ENCODE measurements around the gene VRK2. TPM values are rescaled to one million over a fixed set of nuclear protein-coding genes. Genes with fewer than 3 reads are reported as not detected.

Gene VRK2
- total and polyA plus RNA-seq, 2 experiments from 2014 or later, result 11.8 to 18.1 TPM

DNA sequence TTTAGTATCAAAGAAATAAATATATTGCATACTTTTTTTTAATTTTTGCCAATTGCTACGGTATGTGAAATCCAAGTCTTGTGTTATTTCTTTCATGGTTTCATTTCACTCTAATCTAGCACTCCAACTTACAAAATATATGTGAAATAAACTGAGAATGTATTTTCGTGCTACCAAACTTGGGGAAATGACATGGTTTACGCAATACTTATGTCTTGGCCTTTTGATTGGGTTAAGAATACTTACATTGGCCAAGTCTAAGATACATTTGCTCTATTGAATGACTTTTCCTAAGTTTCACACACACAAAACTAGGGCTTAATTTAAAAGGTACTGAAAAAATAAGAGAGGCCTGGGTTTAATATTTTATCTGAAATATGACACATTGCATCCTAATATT is 80.5 kb downstream of the VRK2 start:
- DNase-seq (ENCODE audit: low read depth in 1 of 2, low spot score in 1 of 2), result no peak
- no peak overlapping the region for H3K27ac ChIP-seq
- H3K27me3 ChIP-seq, result no peaks in the 10 kb centered on the region
- no peaks in the 10 kb centered on the region for H3K9me3 ChIP-seq (ENCODE audit: low read depth)
- no peak overlapping the region for H3K4me3 ChIP-seq
- peaks cover 4% of the 10 kb centered on the region for H3K4me1 ChIP-seq (ENCODE audit: low read depth)
- TF ChIP-seq, protein P1, sequence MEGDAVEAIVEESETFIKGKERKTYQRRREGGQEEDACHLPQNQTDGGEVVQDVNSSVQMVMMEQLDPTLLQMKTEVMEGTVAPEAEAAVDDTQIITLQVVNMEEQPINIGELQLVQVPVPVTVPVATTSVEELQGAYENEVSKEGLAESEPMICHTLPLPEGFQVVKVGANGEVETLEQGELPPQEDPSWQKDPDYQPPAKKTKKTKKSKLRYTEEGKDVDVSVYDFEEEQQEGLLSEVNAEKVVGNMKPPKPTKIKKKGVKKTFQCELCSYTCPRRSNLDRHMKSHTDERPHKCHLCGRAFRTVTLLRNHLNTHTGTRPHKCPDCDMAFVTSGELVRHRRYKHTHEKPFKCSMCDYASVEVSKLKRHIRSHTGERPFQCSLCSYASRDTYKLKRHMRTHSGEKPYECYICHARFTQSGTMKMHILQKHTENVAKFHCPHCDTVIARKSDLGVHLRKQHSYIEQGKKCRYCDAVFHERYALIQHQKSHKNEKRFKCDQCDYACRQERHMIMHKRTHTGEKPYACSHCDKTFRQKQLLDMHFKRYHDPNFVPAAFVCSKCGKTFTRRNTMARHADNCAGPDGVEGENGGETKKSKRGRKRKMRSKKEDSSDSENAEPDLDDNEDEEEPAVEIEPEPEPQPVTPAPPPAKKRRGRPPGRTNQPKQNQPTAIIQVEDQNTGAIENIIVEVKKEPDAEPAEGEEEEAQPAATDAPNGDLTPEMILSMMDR (IDR thresholded peaks at IDR 0.05; ENCODE audit: low read depth, low read length), result no peak
- H3K36me3 ChIP-seq, result no peaks in the 10 kb centered on the region

DNA sequence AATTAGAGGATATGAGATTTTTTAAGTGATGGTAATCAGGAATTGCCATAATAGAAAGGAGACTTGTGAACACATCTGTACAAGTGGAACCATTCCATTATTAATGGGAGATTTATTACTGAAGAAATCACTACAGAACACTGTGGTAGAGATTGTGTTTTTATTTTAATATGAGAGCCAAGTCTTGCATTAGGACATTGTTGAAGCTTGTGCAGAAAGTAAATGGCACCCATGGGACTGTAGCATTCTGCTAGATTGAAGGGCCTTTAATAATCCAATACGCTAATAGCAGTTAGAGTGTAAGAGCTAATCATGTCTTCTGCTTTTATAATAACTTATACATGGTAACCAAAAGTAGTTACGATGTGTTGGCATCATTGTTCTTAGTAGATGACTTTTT is 83.6 kb downstream of the VRK2 start:
- TF ChIP-seq, protein P1 (IDR thresholded peaks at IDR 0.05; ENCODE audit: low read depth, low read length), result no peak
- Histone ChIP-seq H3K4me3 (no peak overlapping the region), H3K36me3 (no peaks in the 10 kb centered on the region), H3K9me3 (ENCODE audit: low read depth) (no peaks in the 10 kb centered on the region), H3K4me1 (ENCODE audit: low read depth) (peaks cover 4% of the 10 kb centered on the region), H3K27ac (no peak overlapping the region), H3K27me3 (no peaks in the 10 kb centered on the region)
- DNase-seq (ENCODE audit: low read depth in 1 of 2, low spot score in 1 of 2), result no peak

DNA sequence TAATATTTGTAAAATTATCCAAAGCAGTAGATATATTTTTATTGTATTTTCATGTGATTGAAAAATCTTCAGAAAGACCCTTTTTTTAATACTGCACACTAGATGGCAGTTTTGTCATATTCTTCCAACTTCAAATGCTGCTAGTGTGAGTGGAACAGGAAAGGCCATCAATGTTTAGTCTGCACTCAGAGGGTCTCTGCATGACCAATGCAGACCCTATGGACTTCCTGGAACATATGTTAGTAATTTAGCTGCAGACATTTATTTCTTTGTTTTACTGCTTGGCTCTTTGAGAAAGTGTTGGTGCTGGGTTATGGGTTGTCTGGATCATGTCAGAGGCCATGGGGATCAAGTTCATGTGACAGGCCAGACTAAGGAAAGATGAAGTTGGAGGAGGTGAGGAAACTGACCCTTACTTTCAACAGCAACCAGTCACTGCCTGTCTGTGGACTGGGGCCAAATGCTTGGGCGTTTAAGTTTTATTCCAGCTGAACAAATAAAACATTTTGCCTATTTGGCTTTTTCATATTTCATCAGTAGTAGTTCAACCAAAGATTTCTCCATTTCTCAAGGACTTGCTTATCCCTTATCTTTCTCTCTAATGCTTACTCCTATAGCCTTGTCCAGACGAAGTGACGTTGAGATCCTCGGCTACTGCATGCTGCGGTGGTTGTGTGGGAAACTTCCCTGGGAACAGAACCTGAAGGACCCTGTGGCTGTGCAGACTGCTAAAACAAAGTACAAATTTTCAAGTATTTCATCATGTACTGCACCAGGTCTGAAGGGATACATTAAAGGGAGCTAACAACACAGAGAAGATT is 84.8 kb downstream of the VRK2 start:
- Histone ChIP-seq H3K4me1 (ENCODE audit: low read depth) (peaks cover 4% of the 10 kb centered on the region), H3K27ac (peak overlapping the region; percentile 48), H3K9me3 (ENCODE audit: low read depth) (no peaks in the 10 kb centered on the region), H3K36me3 (no peaks in the 10 kb centered on the region), H3K27me3 (no peaks in the 10 kb centered on the region), H3K4me3 (no peak overlapping the region)
- TF ChIP-seq, protein P1 (IDR thresholded peaks at IDR 0.05; ENCODE audit: low read depth, low read length), result peak; percentile 29
- DNase-seq (ENCODE audit: low read depth in 1 of 2, low spot score in 1 of 2), result peak; percentile 32 to 82

DNA sequence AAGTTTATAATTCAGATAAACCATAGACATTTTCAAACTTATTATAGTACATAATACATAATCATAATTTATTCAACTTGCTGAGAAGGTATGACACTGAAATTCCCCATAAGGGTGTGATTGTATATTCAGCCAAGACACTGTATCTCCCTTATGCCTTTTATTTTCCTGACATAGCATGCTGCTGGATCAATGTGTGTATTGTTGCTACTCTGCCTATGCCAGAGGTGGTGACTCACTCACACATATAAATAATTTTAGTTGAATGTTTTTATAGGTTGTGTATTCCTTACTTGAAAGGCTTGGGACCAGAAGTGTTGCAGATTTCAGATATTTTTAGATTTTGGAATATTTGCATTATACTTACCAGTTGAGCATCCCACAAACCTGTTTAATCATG is 86.8 kb downstream of the VRK2 start:
- H3K36me3 ChIP-seq, result no peaks in the 10 kb centered on the region
- no peaks in the 10 kb centered on the region for H3K9me3 ChIP-seq (ENCODE audit: low read depth)
- H3K27ac ChIP-seq, result no peak overlapping the region
- no peak overlapping the region for H3K4me3 ChIP-seq
- no peaks in the 10 kb centered on the region for H3K27me3 ChIP-seq
- peaks cover 8% of the 10 kb centered on the region for H3K4me1 ChIP-seq (ENCODE audit: low read depth)
- TF ChIP-seq, protein P1 (IDR thresholded peaks at IDR 0.05; ENCODE audit: low read depth, low read length), result no peak
- DNase-seq (ENCODE audit: low read depth in 1 of 2, low spot score in 1 of 2), result no peak

DNA sequence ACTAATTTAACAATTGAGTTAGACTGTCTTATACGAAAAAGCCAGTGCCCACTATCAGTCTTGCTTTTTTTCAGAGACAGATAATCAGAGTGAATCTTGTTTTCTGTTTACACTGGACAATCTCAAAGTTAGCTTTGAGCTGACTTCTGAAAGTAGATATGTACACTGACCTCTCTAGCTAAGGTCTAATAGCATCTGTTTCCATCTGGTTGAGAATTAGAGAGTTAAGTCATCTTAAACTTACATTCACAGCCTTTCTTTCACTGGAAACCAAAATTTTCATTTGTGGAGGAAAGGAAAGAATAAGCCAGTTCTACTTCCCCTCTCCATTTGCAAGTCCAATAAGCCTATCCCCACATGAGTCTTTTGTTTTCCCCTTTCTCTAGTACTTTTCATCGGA is 89.3 kb downstream of the VRK2 start:
- no peak overlapping the region for H3K27ac ChIP-seq

More for the DNA sequence above, 89.3 kb downstream of the VRK2 start:
- no peak for DNase-seq (ENCODE audit: low read depth in 1 of 2, low spot score in 1 of 2)
- Histone ChIP-seq H3K4me3 (no peak overlapping the region), H3K27me3 (no peaks in the 10 kb centered on the region), H3K9me3 (ENCODE audit: low read depth) (no peaks in the 10 kb centered on the region), H3K36me3 (no peaks in the 10 kb centered on the region), H3K4me1 (ENCODE audit: low read depth) (peaks cover 8% of the 10 kb centered on the region)
- TF ChIP-seq, protein P1 (IDR thresholded peaks at IDR 0.05; ENCODE audit: low read depth, low read length), result no peak
